GM12878 (cell line): Measurements from ENCODE around the gene RAD21L1. TPM values are rescaled to one million over a fixed set of nuclear protein-coding genes. Genes with fewer than 3 reads are reported as not detected.

Source experiments
- ATAC-seq: fragments of 200-7000 bp; cut with Tn5 transposase; 3 replicates; pipeline ENCODE4 v1.9.1; 2020; ENCODE audit warnings: mild to moderate bottlenecking, moderate library complexity
- BruUV-seq: library from RNA; stranded (reverse); fragments of 400-500 nt; replicated peaks from 2 replicates; lab custom pipeline; 2021; lab: Mats Ljungman, UMichigan
- CTCF ChIA-PET: fragments of 300-600 bp; sonication (Branson Sonifier 250); formaldehyde crosslinking; extraction: SDS; loops from one replicate; lab custom pipeline; 2021; ENCODE audit warnings: inconsistent platforms; lab: Yijun Ruan, JAX
- POLR2A ChIA-PET: fragments of 350-600 bp; formaldehyde crosslinking; extraction: SDS; loops from one replicate; lab custom pipeline; 2021; ENCODE audit warnings: inconsistent platforms; lab: Charles Lee
- RAD21 ChIA-PET: fragments of 300-600 bp; sonication (Branson Sonifier 250); formaldehyde crosslinking; loops from one replicate; lab custom pipeline; 2023; ENCODE audit warnings: antibody characterized with exemption; ENCODE audit not compliant: unreplicated experiment; lab: Charles Lee
- SMC1A ChIA-PET: fragments of 300-600 bp; sonication (Branson Sonifier 250); formaldehyde crosslinking; loops from one replicate; lab custom pipeline; 2023; ENCODE audit not compliant: unreplicated experiment, uncharacterized antibody; lab: Charles Lee
- DNase-seq: peaks from one replicate; pipeline ENCODE4 v3.0.0-alpha.2; 2011; ENCODE audit warnings: low read depth, low spot score
- FAIRE-seq: peaks from 3 replicates; lab custom pipeline; 2011; peaks lifted over from hg19 to GRCh38; lab: Jason Lieb, UNC
- H2AFZ ChIP-seq: 2 replicates; pipeline ENCODE4 v1.6.0; 2011; ENCODE audit warnings: low read depth, low read length, control low read depth; ENCODE audit not compliant: control insufficient read depth
- H3K27ac ChIP-seq: 2 replicates; pipeline ENCODE4 v1.5.1; 2011; ENCODE audit warnings: control low read depth; ENCODE audit not compliant: control insufficient read depth, insufficient read depth
- H3K27me3 ChIP-seq, 2 experiments: replicated peaks in 1 of 2; 2 replicates each; pipeline versions ENCODE4 v1.6.0 to v1.6.1; 2011; ENCODE audit warnings: low read length in 1 of 2; ENCODE audit not compliant: control insufficient read depth in 2 of 2, insufficient read depth in 2 of 2
- H3K36me3 ChIP-seq, 2 experiments: 2 replicates each; pipeline ENCODE4 v1.5.1; 2011; ENCODE audit warnings: low read length in 1 of 2; ENCODE audit not compliant: control insufficient read depth in 2 of 2, insufficient read depth in 2 of 2
- H3K4me1 ChIP-seq: 2 replicates; pipeline ENCODE4 v1.6.1; 2011; ENCODE audit warnings: mild to moderate bottlenecking, low read length, moderate library complexity, mixed read lengths; ENCODE audit not compliant: control insufficient read depth, insufficient read depth
- H3K4me2 ChIP-seq: 2 replicates; pipeline ENCODE4 v1.6.0; 2011; ENCODE audit warnings: control low read depth; ENCODE audit not compliant: control insufficient read depth, insufficient read depth
- H3K4me3 ChIP-seq: fragments of 200-600 bp; sonication (generic); 2 replicates; pipeline ENCODE4 v1.5.1; 2016
- H3K79me2 ChIP-seq: 2 replicates; pipeline ENCODE4 v1.6.0; 2011; ENCODE audit warnings: low read length; ENCODE audit not compliant: control insufficient read depth, insufficient read depth
- H3K9ac ChIP-seq: 2 replicates; pipeline ENCODE4 v1.8.0; 2011; ENCODE audit warnings: low read length, control low read depth, mixed read lengths; ENCODE audit not compliant: control insufficient read depth, insufficient read depth
- H3K9me3 ChIP-seq: replicated peaks from 3 replicates; pipeline ENCODE4 v1.5.1; 2011; ENCODE audit warnings: mild to moderate bottlenecking, low read length; ENCODE audit not compliant: control insufficient read depth, insufficient read depth
- H4K20me1 ChIP-seq: 2 replicates; pipeline ENCODE4 v1.6.0; 2011; ENCODE audit not compliant: control insufficient read depth, insufficient read depth
- BACH1 ChIP-seq: fragments of 450-650 bp; IDR thresholded peaks from 2 replicates; pipeline ENCODE4 v1.6.1; 2017; ENCODE audit warnings: mild to moderate bottlenecking, borderline replicate concordance
- FOS ChIP-seq: IDR thresholded peaks from 3 replicates; pipeline ENCODE4 v1.6.1; 2011; ENCODE audit warnings: borderline replicate concordance; ENCODE audit not compliant: insufficient read length; ENCODE audit errors: extremely low read depth
- MTA3 ChIP-seq: IDR thresholded peaks from 2 replicates; pipeline ENCODE4 v1.6.1; 2012; ENCODE audit warnings: low read length, inconsistent platforms, borderline replicate concordance
- ZBED1 ChIP-seq: IDR thresholded peaks from 2 replicates; pipeline ENCODE4 v1.6.1; 2016; ENCODE audit warnings: borderline replicate concordance
- WGBS: methylation state at CpG from one replicate; pipeline ENCODE4 v1.1.6; 2016; ENCODE audit warnings: low lambda C conversion rate; ENCODE audit not compliant: insufficient replicate concordance, insufficient coverage; ENCODE audit errors: missing lambda C conversion rate; 5-methylcytosine and 5-hydroxymethylcytosine counted together
- in situ Hi-C: fragments of 300-500 bp; cut with MboI; formaldehyde crosslinking; loops from 9 replicates; pipeline ENCODE4 v1.14.3; 2018; ENCODE audit warnings: mixed read lengths
- intact Hi-C: fragments of 100-400 bp; cut with micrococcal nuclease; formaldehyde crosslinking; loops from one replicate; pipeline ENCODE4 v1.14.2; 2022; ENCODE audit not compliant: unreplicated experiment
- polyA plus RNA-seq, 11 experiments: library from polyadenylated mRNA; depleted of rRNA in 4 of 11; unstranded in 6 of 11; stranded (reverse) in 5 of 11; fragments of >200 nt; fragmentation: Nextera tagmentation in 4 of 11; fragmentation: Illumina TruSeq in 1 of 11; extraction: Ambion mirVana in 4 of 11; extraction: Trizol in 1 of 11; gene quantifications; 1 replicate in 1 of 11; 2 replicates in 10 of 11; pipeline versions ENCODE4 v1.2.1 to v1.2.3, GENCODE V29; 2011 to 2016; ENCODE audit warnings: inconsistent platforms in 2 of 11, missing spikeins in 2 of 11, low read depth in 1 of 11
- total RNA-seq, 4 experiments: library from RNA; depleted of rRNA in 3 of 4; stranded (reverse); fragments of >200 nt in 3 of 4; fragmentation: Illumina TruSeq in 1 of 4; extraction: Trizol in 1 of 4; gene quantifications; 2 replicates each; pipeline versions ENCODE4 v1.2.1 to v1.2.3, GENCODE V29; 2013 to 2021
- TF ChIP-seq, protein P1 (sequence below): IDR thresholded peaks from 2 replicates; pipeline ENCODE4 v1.6.1; 2011; ENCODE audit warnings: borderline replicate concordance, low read depth, mild to moderate bottlenecking, moderate library complexity, low read length; ENCODE audit not compliant: insufficient read depth, poor library complexity, severe bottlenecking
- TF ChIP-seq, protein P2 (sequence below): IDR thresholded peaks from 2 replicates; pipeline ENCODE4 v1.6.1; 2012; ENCODE audit warnings: improper control_type of control experiment, low read depth, low read length; ENCODE audit not compliant: insufficient replicate concordance
- TF ChIP-seq, protein P3 (sequence below): fragments of 150-350 bp; IDR thresholded peaks from 2 replicates; pipeline ENCODE4 v1.6.1; 2014; ENCODE audit warnings: mild to moderate bottlenecking, low read depth, low read length
- TF ChIP-seq, protein P4 (sequence below): IDR thresholded peaks from 2 replicates; pipeline ENCODE4 v1.6.1; 2012; ENCODE audit warnings: low read depth, low read length, improper control_type of control experiment

Gene RAD21L1
- total and polyA plus RNA-seq, 10 of the 15 experiments (the other 5 are each of a cell fraction or from before 2014, with no cell fraction given) = not detected

DNA sequence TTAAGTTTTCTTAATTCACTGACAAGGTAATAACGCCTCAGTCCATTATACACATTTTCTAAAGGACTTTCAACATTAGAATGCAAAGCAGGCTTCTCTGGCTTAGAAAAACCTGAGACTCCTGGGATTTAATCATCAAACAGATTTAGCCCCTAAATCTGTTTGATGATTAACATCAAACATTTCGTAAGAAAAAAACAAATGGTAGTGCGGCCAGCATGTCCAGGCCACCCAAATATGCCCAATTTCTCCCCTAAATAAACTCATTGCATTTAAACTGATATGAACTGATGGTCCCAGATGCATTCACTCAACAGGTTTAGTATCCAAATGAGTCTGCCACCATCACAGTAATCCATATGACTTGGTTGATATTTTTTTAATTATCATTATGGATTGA is 47.2 kb upstream of the RAD21L1 start:
- CTCF ChIA-PET = interaction anchor here (0.6 kb wide), 1 partner anchor 13 kb away, joined by 3 read pairs; no protein-coding TSS in a partner anchor
- no peak overlapping the region for H3K4me2 ChIP-seq
- H3K79me2 ChIP-seq = no peaks in the 10 kb centered on the region
- RAD21 ChIA-PET = no interaction called here
- TF ChIP-seq MTA3 (no peak), ZBED1 (no peak), FOS (no peak), BACH1 (no peak)
- TF ChIP-seq, protein P1, sequence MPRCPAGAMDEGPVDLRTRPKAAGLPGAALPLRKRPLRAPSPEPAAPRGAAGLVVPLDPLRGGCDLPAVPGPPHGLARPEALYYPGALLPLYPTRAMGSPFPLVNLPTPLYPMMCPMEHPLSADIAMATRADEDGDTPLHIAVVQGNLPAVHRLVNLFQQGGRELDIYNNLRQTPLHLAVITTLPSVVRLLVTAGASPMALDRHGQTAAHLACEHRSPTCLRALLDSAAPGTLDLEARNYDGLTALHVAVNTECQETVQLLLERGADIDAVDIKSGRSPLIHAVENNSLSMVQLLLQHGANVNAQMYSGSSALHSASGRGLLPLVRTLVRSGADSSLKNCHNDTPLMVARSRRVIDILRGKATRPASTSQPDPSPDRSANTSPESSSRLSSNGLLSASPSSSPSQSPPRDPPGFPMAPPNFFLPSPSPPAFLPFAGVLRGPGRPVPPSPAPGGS = no peak
- TF ChIP-seq, protein P2, sequence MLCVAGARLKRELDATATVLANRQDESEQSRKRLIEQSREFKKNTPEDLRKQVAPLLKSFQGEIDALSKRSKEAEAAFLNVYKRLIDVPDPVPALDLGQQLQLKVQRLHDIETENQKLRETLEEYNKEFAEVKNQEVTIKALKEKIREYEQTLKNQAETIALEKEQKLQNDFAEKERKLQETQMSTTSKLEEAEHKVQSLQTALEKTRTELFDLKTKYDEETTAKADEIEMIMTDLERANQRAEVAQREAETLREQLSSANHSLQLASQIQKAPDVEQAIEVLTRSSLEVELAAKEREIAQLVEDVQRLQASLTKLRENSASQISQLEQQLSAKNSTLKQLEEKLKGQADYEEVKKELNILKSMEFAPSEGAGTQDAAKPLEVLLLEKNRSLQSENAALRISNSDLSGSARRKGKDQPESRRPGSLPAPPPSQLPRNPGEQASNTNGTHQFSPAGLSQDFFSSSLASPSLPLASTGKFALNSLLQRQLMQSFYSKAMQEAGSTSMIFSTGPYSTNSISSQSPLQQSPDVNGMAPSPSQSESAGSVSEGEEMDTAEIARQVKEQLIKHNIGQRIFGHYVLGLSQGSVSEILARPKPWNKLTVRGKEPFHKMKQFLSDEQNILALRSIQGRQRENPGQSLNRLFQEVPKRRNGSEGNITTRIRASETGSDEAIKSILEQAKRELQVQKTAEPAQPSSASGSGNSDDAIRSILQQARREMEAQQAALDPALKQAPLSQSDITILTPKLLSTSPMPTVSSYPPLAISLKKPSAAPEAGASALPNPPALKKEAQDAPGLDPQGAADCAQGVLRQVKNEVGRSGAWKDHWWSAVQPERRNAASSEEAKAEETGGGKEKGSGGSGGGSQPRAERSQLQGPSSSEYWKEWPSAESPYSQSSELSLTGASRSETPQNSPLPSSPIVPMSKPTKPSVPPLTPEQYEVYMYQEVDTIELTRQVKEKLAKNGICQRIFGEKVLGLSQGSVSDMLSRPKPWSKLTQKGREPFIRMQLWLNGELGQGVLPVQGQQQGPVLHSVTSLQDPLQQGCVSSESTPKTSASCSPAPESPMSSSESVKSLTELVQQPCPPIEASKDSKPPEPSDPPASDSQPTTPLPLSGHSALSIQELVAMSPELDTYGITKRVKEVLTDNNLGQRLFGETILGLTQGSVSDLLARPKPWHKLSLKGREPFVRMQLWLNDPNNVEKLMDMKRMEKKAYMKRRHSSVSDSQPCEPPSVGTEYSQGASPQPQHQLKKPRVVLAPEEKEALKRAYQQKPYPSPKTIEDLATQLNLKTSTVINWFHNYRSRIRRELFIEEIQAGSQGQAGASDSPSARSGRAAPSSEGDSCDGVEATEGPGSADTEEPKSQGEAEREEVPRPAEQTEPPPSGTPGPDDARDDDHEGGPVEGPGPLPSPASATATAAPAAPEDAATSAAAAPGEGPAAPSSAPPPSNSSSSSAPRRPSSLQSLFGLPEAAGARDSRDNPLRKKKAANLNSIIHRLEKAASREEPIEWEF = no peak
- TF ChIP-seq, protein P3, sequence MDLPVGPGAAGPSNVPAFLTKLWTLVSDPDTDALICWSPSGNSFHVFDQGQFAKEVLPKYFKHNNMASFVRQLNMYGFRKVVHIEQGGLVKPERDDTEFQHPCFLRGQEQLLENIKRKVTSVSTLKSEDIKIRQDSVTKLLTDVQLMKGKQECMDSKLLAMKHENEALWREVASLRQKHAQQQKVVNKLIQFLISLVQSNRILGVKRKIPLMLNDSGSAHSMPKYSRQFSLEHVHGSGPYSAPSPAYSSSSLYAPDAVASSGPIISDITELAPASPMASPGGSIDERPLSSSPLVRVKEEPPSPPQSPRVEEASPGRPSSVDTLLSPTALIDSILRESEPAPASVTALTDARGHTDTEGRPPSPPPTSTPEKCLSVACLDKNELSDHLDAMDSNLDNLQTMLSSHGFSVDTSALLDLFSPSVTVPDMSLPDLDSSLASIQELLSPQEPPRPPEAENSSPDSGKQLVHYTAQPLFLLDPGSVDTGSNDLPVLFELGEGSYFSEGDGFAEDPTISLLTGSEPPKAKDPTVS = no peak
- TF ChIP-seq, protein P4, sequence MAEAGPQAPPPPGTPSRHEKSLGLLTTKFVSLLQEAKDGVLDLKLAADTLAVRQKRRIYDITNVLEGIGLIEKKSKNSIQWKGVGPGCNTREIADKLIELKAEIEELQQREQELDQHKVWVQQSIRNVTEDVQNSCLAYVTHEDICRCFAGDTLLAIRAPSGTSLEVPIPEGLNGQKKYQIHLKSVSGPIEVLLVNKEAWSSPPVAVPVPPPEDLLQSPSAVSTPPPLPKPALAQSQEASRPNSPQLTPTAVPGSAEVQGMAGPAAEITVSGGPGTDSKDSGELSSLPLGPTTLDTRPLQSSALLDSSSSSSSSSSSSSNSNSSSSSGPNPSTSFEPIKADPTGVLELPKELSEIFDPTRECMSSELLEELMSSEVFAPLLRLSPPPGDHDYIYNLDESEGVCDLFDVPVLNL = no peak
- H3K9ac ChIP-seq = no peak overlapping the region
- no peak overlapping the region for H3K4me3 ChIP-seq
- H4K20me1 ChIP-seq = no peaks in the 10 kb centered on the region; the same call in 1 of the 2 replicates
- intact Hi-C loops = no loop called here
- ATAC-seq = no peak
- FAIRE-seq = no peak
- no peaks in the 10 kb centered on the region for H3K27me3 ChIP-seq
- POLR2A ChIA-PET = no interaction called here
- H3K36me3 ChIP-seq = no peaks in the 10 kb centered on the region; a peak in 1 of 4 replicates
- SMC1A ChIA-PET = no interaction called here
- no peak for DNase-seq
- H3K27ac ChIP-seq = no peak overlapping the region
- H3K9me3 ChIP-seq = no peaks in the 10 kb centered on the region
- H3K4me1 ChIP-seq = no peaks in the 10 kb centered on the region
- BruUV-seq = no TSS peak
- 99% methylated on average over 3 of the region's 3 CpGs for WGBS
- in situ Hi-C loops = no loop called here
- no peak overlapping the region for H2AFZ ChIP-seq
